HepG2 (cell line): Measurements from ENCODE around the gene COMMD8. TPM values are rescaled to one million over a fixed set of nuclear protein-coding genes. Genes with fewer than 3 reads are reported as not detected.

ENCODE experiments used
- ATAC-seq: fragments of 200-7000 bp; cut with Tn5 transposase; 3 replicates; pipeline ENCODE4 v1.9.1; 2020; ENCODE audit warnings: mild to moderate bottlenecking, moderate library complexity
- BruUV-seq: library from RNA; stranded (reverse); fragments of 400-500 nt; replicated peaks from 2 replicates; lab custom pipeline; 2021; lab: Mats Ljungman, UMichigan
- CTCF ChIA-PET: fragments of 300-600 bp; formaldehyde crosslinking; extraction: SDS; loops from one replicate; lab custom pipeline; 2021; ENCODE audit warnings: low total read pairs, inconsistent platforms, low intra/inter-chr PET ratio; lab: Yijun Ruan, JAX
- POLR2A ChIA-PET: fragments of 350-600 bp; sonication (Branson Sonifier 250); formaldehyde crosslinking; loops from one replicate; lab custom pipeline; 2020; ENCODE audit warnings: antibody characterized with exemption, inconsistent platforms; lab: Yijun Ruan, JAX
- DNase-seq: peaks from one replicate; pipeline ENCODE4 v3.0.0-alpha.2; 2015; ENCODE audit warnings: low spot score
- FAIRE-seq: peaks from 3 replicates; lab custom pipeline; 2011; peaks lifted over from hg19 to GRCh38; lab: Jason Lieb, UNC
- H2AFZ ChIP-seq: one replicate; pipeline ENCODE4 v1.6.1; 2011; ENCODE audit warnings: low read length, inconsistent platforms
- H3K27ac ChIP-seq: fragments of 300-600 bp; 3 replicates; pipeline ENCODE4 v1.8.0; 2011; ENCODE audit warnings: mixed run types, mild to moderate bottlenecking, mixed read lengths, low read length, inconsistent platforms; ENCODE audit not compliant: insufficient read depth; ENCODE audit errors: extremely low read length
- H3K27me3 ChIP-seq, 2 experiments: fragments of 200-600 bp in 1 of 2; 2 replicates in 1 of 2; 3 replicates in 1 of 2; pipeline versions ENCODE4 v1.6.0 to v1.8.0; 2011; ENCODE audit warnings: low read length in 2 of 2, mild to moderate bottlenecking in 2 of 2, moderate library complexity in 2 of 2, inconsistent platforms in 1 of 2; ENCODE audit not compliant: insufficient read depth in 2 of 2, control insufficient read depth in 1 of 2
- H3K36me3 ChIP-seq, 2 experiments: fragments of 200-600 bp in 1 of 2; replicated peaks in 1 of 2; 2 replicates in 1 of 2; 3 replicates in 1 of 2; pipeline versions ENCODE4 v1.5.1 to v1.8.0; 2011; ENCODE audit warnings: low read length in 2 of 2, inconsistent platforms in 1 of 2; ENCODE audit not compliant: insufficient read depth in 2 of 2, control insufficient read depth in 1 of 2
- H3K4me1 ChIP-seq: 2 replicates; pipeline ENCODE4 v1.5.1; 2012; ENCODE audit warnings: low read length, inconsistent platforms; ENCODE audit not compliant: insufficient read depth
- H3K4me2 ChIP-seq: 2 replicates; pipeline ENCODE4 v1.6.0; 2011; ENCODE audit warnings: low read depth, low read length, inconsistent platforms
- H3K4me3 ChIP-seq, 3 experiments: fragments of 200-600 bp in 1 of 3; sonication (generic), shearing (Covaris generic) in 1 of 3; replicated peaks in 1 of 3; 2 replicates each; pipeline ENCODE4 v1.5.1; 2011 to 2016; ENCODE audit warnings: low read length in 3 of 3, inconsistent platforms in 2 of 3, low read depth in 2 of 3, mild to moderate bottlenecking in 2 of 3, control low read depth in 1 of 3, mixed read lengths in 1 of 3; ENCODE audit not compliant: insufficient read depth in 1 of 3
- H3K79me2 ChIP-seq: one replicate; pipeline ENCODE4 v1.6.1; 2011; ENCODE audit warnings: low read length, inconsistent platforms; ENCODE audit not compliant: insufficient read depth
- H3K9ac ChIP-seq: 2 replicates; pipeline ENCODE4 v1.6.0; 2011; ENCODE audit warnings: mild to moderate bottlenecking, low read depth, low read length, inconsistent platforms; ENCODE audit not compliant: insufficient read depth
- H3K9me3 ChIP-seq: 2 replicates; pipeline ENCODE4 v1.5.1; 2012; ENCODE audit warnings: mild to moderate bottlenecking, low read length
- H4K20me1 ChIP-seq: 2 replicates; pipeline ENCODE4 v1.6.0; 2011; ENCODE audit warnings: inconsistent platforms, mild to moderate bottlenecking, low read length, moderate library complexity; ENCODE audit not compliant: insufficient read depth
- ISX ChIP-seq: sonication (generic); formaldehyde crosslinking; conservative IDR thresholded peaks from 2 replicates; pipeline ENCODE4 v1.5.0; 2020; ENCODE audit warnings: missing genetic modification reagents
- KMT2B ChIP-seq: IDR thresholded peaks from 2 replicates; pipeline ENCODE4 v1.6.1; 2016; ENCODE audit warnings: missing genetic modification reagents, missing compliant biosample characterization
- POGK ChIP-seq: sonication (generic); formaldehyde crosslinking; conservative IDR thresholded peaks from 2 replicates; pipeline ENCODE4 v1.8.0; 2022; ENCODE audit warnings: mild to moderate bottlenecking, moderate library complexity, missing genetic modification reagents
- PTBP1 ChIP-seq: fragments of 200-400 bp; formaldehyde crosslinking; IDR thresholded peaks from 2 replicates; pipeline ENCODE4 v1.6.1; 2018; ENCODE audit warnings: low read length, low read depth; ENCODE audit not compliant: poor library complexity, severe bottlenecking
- ZBTB38 ChIP-seq: sonication (generic); formaldehyde crosslinking; IDR thresholded peaks from 2 replicates; pipeline ENCODE4 v1.5.1; 2020; ENCODE audit warnings: mild to moderate bottlenecking, missing genetic modification reagents
- ZFP36 ChIP-seq: fragments of 150-350 bp; IDR thresholded peaks from 2 replicates; pipeline ENCODE4 v1.6.1; 2018; ENCODE audit warnings: borderline replicate concordance, low read length, low read depth; ENCODE audit not compliant: partially characterized antibody
- ZNF644 ChIP-seq: IDR thresholded peaks from 2 replicates; pipeline ENCODE4 v1.6.1; 2016; ENCODE audit warnings: low read depth
- ZNF775 ChIP-seq: sonication (generic); formaldehyde crosslinking; IDR thresholded peaks from 2 replicates; pipeline ENCODE4 v1.4.0; 2020; ENCODE audit warnings: missing genetic modification reagents, mild to moderate bottlenecking, moderate library complexity, borderline replicate concordance
- WGBS: methylation state at CpG from one replicate; pipeline ENCODE4 v1.1.6; 2017; ENCODE audit warnings: low lambda C conversion rate; 5-methylcytosine and 5-hydroxymethylcytosine counted together
- in situ Hi-C: cut with HindIII; loops from 2 replicates; pipeline ENCODE4 v1.10.0; 2017; ENCODE audit warnings: low pct_unique_long_range_greater_than_20kb; ENCODE audit not compliant: extremely low pct_ligation_motif_present
- intact Hi-C: fragments of 100-400 bp; cut with micrococcal nuclease; formaldehyde crosslinking; loops from one replicate; pipeline ENCODE4 v1.10.0; 2022; ENCODE audit not compliant: unreplicated experiment
- polyA plus RNA-seq, 8 experiments: library from polyadenylated mRNA; depleted of rRNA in 3 of 8; stranded (reverse) in 7 of 8; unstranded in 1 of 8; fragments of >200 nt; fragmentation: Illumina TruSeq in 4 of 8; extraction: Trizol in 4 of 8; gene quantifications; 2 replicates each; pipeline versions ENCODE4 v1.2.1 to v1.2.3, GENCODE V29; 2011 to 2016; ENCODE audit warnings: low read depth in 4 of 8, missing spikeins in 1 of 8, mixed read lengths in 1 of 8; ENCODE audit not compliant: insufficient read depth in 1 of 8
- total RNA-seq, 5 experiments: library from RNA; depleted of rRNA; stranded (reverse); fragments of >200 nt; fragmentation: Illumina TruSeq; extraction: Trizol; gene quantifications; 2 replicates each; pipeline ENCODE4 v1.2.3, GENCODE V29; 2016; ENCODE audit warnings: low read depth in 1 of 5
- TF ChIP-seq, protein P1 (sequence below): sonication (generic); formaldehyde crosslinking; IDR thresholded peaks from 2 replicates; pipeline ENCODE4 v1.5.1; 2020; ENCODE audit warnings: missing genetic modification reagents, mild to moderate bottlenecking, borderline replicate concordance

COMMD8 gene
- total and polyA plus RNA-seq, 2 of the 13 experiments (the other 11 are each of a cell fraction or from before 2014, with no cell fraction given) = 7.1 to 20.3 TPM

GRCh38 chr4:47442980-47443379 lies 20.5 kb downstream of the COMMD8 start:
- CTCF ChIA-PET = no interaction called here
- POLR2A ChIA-PET = no interaction called here
- H3K27ac ChIP-seq = no peak overlapping the region
- no peaks in the 10 kb centered on the region for H3K27me3 ChIP-seq
- intact Hi-C loops (no loop called here), in situ Hi-C loops (no loop called here)
- no peak overlapping the region for H3K4me3 ChIP-seq
- no peaks in the 10 kb centered on the region for H3K79me2 ChIP-seq
- no peaks in the 10 kb centered on the region for H4K20me1 ChIP-seq
- no peaks in the 10 kb centered on the region for H3K9me3 ChIP-seq
- FAIRE-seq (no peak), DNase-seq (no peak), ATAC-seq (no peak)
- TF ChIP-seq ZNF775 (CRISPR knock-in tag) (no peak), KMT2B (CRISPR knock-in tag) (no peak), ISX (no peak), PTBP1 (no peak), ZNF644 (no peak), ZFP36 (no peak), ZBTB38 (CRISPR knock-in tag) (no peak), POGK (no peak)
- TF ChIP-seq, protein P1, sequence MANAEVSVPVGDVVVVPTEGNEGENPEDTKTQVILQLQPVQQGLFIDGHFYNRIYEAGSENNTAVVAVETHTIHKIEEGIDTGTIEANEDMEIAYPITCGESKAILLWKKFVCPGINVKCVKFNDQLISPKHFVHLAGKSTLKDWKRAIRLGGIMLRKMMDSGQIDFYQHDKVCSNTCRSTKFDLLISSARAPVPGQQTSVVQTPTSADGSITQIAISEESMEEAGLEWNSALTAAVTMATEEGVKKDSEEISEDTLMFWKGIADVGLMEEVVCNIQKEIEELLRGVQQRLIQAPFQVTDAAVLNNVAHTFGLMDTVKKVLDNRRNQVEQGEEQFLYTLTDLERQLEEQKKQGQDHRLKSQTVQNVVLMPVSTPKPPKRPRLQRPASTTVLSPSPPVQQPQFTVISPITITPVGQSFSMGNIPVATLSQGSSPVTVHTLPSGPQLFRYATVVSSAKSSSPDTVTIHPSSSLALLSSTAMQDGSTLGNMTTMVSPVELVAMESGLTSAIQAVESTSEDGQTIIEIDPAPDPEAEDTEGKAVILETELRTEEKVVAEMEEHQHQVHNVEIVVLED = no peak
- H3K36me3 ChIP-seq = no peaks in the 10 kb centered on the region
- no peaks in the 10 kb centered on the region for H3K4me1 ChIP-seq
- no TSS peak for BruUV-seq
- H3K9ac ChIP-seq = no peak overlapping the region
- no peak overlapping the region for H2AFZ ChIP-seq
- WGBS = 56% methylated on average over 5 of the region's 5 CpGs
- H3K4me2 ChIP-seq = no peak overlapping the region
